K562 (cell line): ENCODE measurements around the gene ZNF441. TPM values are rescaled to one million over a fixed set of nuclear protein-coding genes. Genes with fewer than 3 reads are reported as not detected.
"Not testable (repeated sequence)": the region's sequence is repeated elsewhere in the genome, so short reads cannot be mapped to it uniquely, and the experiment has no call there.

Experiments used
- ATAC-seq: fragments of 200-7000 bp; cut with Tn5 transposase; 3 replicates; pipeline ENCODE4 v1.9.1; 2020; ENCODE audit warnings: moderate library complexity
- BruUV-seq: library from RNA; stranded (reverse); fragments of 400-500 nt; replicated peaks from 2 replicates; lab custom pipeline; 2021; lab: Mats Ljungman, UMichigan
- CTCF ChIA-PET: fragments of 300-600 bp; formaldehyde crosslinking; extraction: SDS; loops from one replicate; lab custom pipeline; 2021; ENCODE audit warnings: low intra/inter-chr PET ratio; lab: Yijun Ruan, JAX
- POLR2A ChIA-PET: fragments of 300-600, 350-650 bp; sonication (Branson Sonifier 250); formaldehyde crosslinking; extraction: SDS; loops from one replicate; lab custom pipeline; 2021; ENCODE audit warnings: antibody characterized with exemption, inconsistent platforms; lab: Yijun Ruan, JAX
- DNase-seq, 4 experiments: peaks; one replicate each; pipeline versions ENCODE4 v3.0.0 to v3.0.0-alpha.2; 2011 to 2018; ENCODE audit warnings: low spot score in 3 of 4, mixed read lengths in 3 of 4; ENCODE audit errors: extremely low read depth in 1 of 4
- FAIRE-seq: peaks from 2 replicates; lab custom pipeline; 2011; peaks lifted over from hg19 to GRCh38; lab: Jason Lieb, UNC
- H2AFZ ChIP-seq: 2 replicates; pipeline ENCODE4 v1.6.0; 2011; ENCODE audit warnings: low read depth, low read length, control low read depth, inconsistent platforms
- H3K27ac ChIP-seq: fragments of 200-600 bp; 3 replicates; pipeline ENCODE4 v1.8.0; 2011; ENCODE audit warnings: low read depth, mild to moderate bottlenecking, control low read depth, inconsistent platforms, low read length, moderate library complexity, mixed read lengths; ENCODE audit errors: extremely low read depth
- H3K27me3 ChIP-seq, 2 experiments: fragments of 300-600 bp in 1 of 2; 2 replicates in 1 of 2; 3 replicates in 1 of 2; pipeline versions ENCODE4 v1.6.0 to v1.8.0; 2011; ENCODE audit warnings: inconsistent platforms in 2 of 2, low read length in 2 of 2, mild to moderate bottlenecking in 1 of 2, mixed read lengths in 1 of 2, moderate library complexity in 1 of 2; ENCODE audit not compliant: control insufficient read depth in 2 of 2, insufficient read depth in 2 of 2
- H3K36me3 ChIP-seq: fragments of 300-600 bp; 3 replicates; pipeline ENCODE4 v1.8.0; 2011; ENCODE audit warnings: mild to moderate bottlenecking, low read length, inconsistent platforms; ENCODE audit not compliant: control insufficient read depth, insufficient read depth
- H3K4me1 ChIP-seq, 2 experiments: fragments of 200-600 bp in 1 of 2; replicated peaks in 1 of 2; 2 replicates in 1 of 2; 3 replicates in 1 of 2; pipeline versions ENCODE4 v1.5.1 to v1.8.0; 2011; ENCODE audit warnings: inconsistent platforms in 2 of 2, low read length in 2 of 2, mild to moderate bottlenecking in 1 of 2, mixed read lengths in 1 of 2, moderate library complexity in 1 of 2; ENCODE audit not compliant: control insufficient read depth in 2 of 2, insufficient read depth in 2 of 2
- H3K4me2 ChIP-seq: 2 replicates; pipeline ENCODE4 v1.6.1; 2011; ENCODE audit warnings: low read length, control low read depth, inconsistent platforms, mixed read lengths; ENCODE audit not compliant: insufficient read depth
- H3K4me3 ChIP-seq: fragments of 200-600 bp; sonication (generic), shearing (Covaris generic); 2 replicates; pipeline ENCODE4 v1.5.1; 2016; ENCODE audit warnings: control low read depth, inconsistent platforms
- H3K79me2 ChIP-seq: fragments of 200-600 bp; 3 replicates; pipeline ENCODE4 v1.8.0; 2011; ENCODE audit warnings: low read length, inconsistent platforms; ENCODE audit not compliant: control insufficient read depth, insufficient read depth
- H3K9ac ChIP-seq, 2 experiments: 2 replicates each; pipeline versions ENCODE4 v1.6.0 to v1.6.1; 2011; ENCODE audit warnings: low read depth in 2 of 2, low read length in 2 of 2, control low read depth in 1 of 2, inconsistent platforms in 1 of 2, mild to moderate bottlenecking in 1 of 2, mixed read lengths in 1 of 2; ENCODE audit not compliant: insufficient read depth in 1 of 2
- H3K9me1 ChIP-seq: one replicate; pipeline ENCODE4 v1.6.0; 2011; ENCODE audit warnings: inconsistent platforms, mild to moderate bottlenecking, low read length, moderate library complexity; ENCODE audit not compliant: control insufficient read depth, insufficient read depth
- H3K9me3 ChIP-seq: replicated peaks from 2 replicates; pipeline ENCODE4 v1.5.1; 2011; ENCODE audit warnings: low read depth, low read length, inconsistent platforms; ENCODE audit not compliant: control insufficient read depth, insufficient read depth
- H4K20me1 ChIP-seq: replicated peaks from 2 replicates; pipeline ENCODE4 v1.6.1; 2011; ENCODE audit warnings: low read length, inconsistent platforms, mixed read lengths; ENCODE audit not compliant: control insufficient read depth, insufficient read depth
- SMAD4 ChIP-seq: fragments of 250-450 bp; sonication (Bioruptor Pico); conservative IDR thresholded peaks from 2 replicates; pipeline ENCODE4 v1.8.0; 2021; ENCODE audit warnings: inconsistent platforms, mild to moderate bottlenecking, moderate library complexity
- ZC3H11A ChIP-seq: IDR thresholded peaks from 2 replicates; pipeline ENCODE4 v1.6.1; 2012; ENCODE audit warnings: low read depth, low read length, improper control_type of control experiment
- WGBS: fragments of 100-300 bp; shearing (Covaris generic); methylation state at CpG from one replicate; pipeline ENCODE4 v1.1.6; 2016; ENCODE audit warnings: low coverage, mixed read lengths; ENCODE audit not compliant: insufficient coverage; ENCODE audit errors: missing lambda C conversion rate; 5-methylcytosine and 5-hydroxymethylcytosine counted together
- in situ Hi-C: fragments of 300-500 bp; cut with MboI; formaldehyde crosslinking; loops from 4 replicates; pipeline ENCODE4 v1.15.0; 2018; ENCODE audit warnings: inconsistent platforms, mixed read lengths
- intact Hi-C: fragments of 100-400 bp; cut with micrococcal nuclease; formaldehyde crosslinking; loops from 2 replicates; pipeline ENCODE4 v1.14.2; 2022
- polyA plus RNA-seq, 8 experiments: library from polyadenylated mRNA; depleted of rRNA in 4 of 8; stranded (reverse) in 5 of 8; unstranded in 3 of 8; fragments of >200 nt; fragmentation: Nextera tagmentation in 2 of 8; fragmentation: Illumina TruSeq in 1 of 8; extraction: Ambion mirVana in 2 of 8; extraction: Trizol in 1 of 8; gene quantifications; 2 replicates each; pipeline versions ENCODE4 v1.2.1 to v1.2.3, GENCODE V29; 2011 to 2014; ENCODE audit warnings: inconsistent platforms in 1 of 8, missing spikeins in 1 of 8
- total RNA-seq, 7 experiments: library from RNA; depleted of rRNA in 6 of 7; stranded (reverse); fragments of >200 nt in 6 of 7; fragmentation: Illumina TruSeq in 2 of 7; extraction: Trizol in 2 of 7; gene quantifications; 2 replicates each; pipeline versions ENCODE4 v1.2.1 to v1.2.3, GENCODE V29; 2011 to 2021; ENCODE audit warnings: low replicate concordance in 1 of 7
- TF ChIP-seq, protein P1 (sequence below): IDR thresholded peaks from 3 replicates; pipeline ENCODE4 v1.6.1; 2011; ENCODE audit warnings: borderline replicate concordance, mild to moderate bottlenecking; ENCODE audit not compliant: insufficient read length, insufficient read depth

The ZNF441 gene
- total and polyA plus RNA-seq, 9 of the 15 experiments (the other 6 are each of a cell fraction or from before 2014, with no cell fraction given) = 1.9 to 14.0 (median 7.8) TPM

DNA sequence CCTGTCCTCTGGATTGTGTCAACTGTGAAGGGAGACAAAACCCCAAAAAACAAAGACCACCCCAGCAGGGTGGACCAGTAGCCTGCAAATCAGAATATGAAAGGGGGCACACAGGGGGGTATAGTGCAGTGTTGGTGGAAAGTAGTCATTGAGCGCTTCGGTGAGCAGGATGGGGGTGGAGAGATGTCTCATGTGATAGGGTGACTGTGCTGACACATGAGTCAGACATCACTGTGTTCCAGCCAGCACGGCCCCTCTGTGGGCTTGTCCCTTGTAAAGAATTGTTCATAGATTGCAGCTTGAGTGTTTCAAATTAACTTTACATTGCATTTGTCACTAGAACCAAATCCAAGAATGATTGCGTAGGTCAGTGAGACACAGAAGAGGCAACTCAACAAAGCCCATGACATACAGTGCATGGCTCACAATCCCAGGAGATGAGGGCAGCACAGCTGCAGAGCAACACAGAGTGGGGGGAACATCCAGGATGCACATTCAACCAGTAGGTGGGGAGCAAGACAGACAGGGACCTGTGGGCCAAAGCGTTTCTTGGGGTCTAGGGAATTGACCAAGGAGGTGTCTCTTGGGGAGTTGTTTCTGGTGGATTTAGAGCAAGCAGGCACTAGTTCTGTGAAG is 54.8 kb downstream of the ZNF441 start (continued):
- TF ChIP-seq, protein P1, sequence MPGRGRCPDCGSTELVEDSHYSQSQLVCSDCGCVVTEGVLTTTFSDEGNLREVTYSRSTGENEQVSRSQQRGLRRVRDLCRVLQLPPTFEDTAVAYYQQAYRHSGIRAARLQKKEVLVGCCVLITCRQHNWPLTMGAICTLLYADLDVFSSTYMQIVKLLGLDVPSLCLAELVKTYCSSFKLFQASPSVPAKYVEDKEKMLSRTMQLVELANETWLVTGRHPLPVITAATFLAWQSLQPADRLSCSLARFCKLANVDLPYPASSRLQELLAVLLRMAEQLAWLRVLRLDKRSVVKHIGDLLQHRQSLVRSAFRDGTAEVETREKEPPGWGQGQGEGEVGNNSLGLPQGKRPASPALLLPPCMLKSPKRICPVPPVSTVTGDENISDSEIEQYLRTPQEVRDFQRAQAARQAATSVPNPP = no peak
- TF ChIP-seq ZC3H11A = no peak
- TF ChIP-seq SMAD4 (CRISPR knock-in tag) = 0 out of 2 replicates have a peak, but pooled peaks have one; percentile 23

DNA sequence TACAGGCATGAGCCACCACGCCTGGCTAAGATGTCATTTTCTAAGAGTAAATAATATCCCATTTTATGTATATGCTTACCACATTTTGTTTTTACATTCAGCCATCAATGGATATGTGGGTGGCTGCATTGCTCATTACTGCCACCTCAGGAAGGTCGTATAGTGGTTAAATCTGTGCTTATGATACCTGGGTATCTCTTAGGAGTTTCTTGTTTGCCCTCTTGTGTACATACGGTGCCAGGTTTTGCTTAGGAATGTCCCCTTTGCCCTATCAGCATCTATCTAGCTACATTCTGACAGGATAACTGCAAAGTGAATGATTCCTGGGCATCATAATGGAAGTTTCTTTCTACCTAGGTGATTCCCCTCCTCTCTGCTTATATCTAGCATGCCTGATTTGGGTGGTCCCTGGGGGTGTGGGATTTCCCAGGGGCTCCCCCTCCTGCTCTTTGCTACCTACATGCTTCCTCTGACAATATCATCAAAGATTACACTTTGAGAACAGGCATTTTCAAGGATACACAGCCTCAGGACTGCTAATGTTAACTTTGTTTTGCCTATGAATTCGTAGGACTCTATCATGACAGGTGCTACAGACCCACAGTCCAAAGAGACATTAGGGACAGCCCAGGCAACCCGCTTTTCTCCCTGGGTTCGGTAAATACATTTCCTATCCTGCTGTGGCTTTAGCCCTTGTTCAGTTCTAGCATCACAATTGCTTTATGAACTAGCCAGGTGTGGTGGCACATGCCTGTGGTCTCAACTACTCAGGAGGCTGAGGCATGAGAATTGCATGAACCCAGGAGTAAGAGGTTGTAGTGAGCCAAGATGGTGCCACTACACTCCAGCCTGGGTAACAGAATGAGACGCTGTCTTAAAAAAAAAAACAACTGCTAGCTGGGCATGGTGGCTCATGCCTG is 62.4 kb downstream of the ZNF441 start:
- Histone ChIP-seq H3K9me3 (peaks cover 43% of the 10 kb centered on the region), H3K79me2 (peaks cover 26% of the 10 kb centered on the region), H3K36me3 (peaks cover 83% of the 10 kb centered on the region)
- H3K4me3 ChIP-seq, H3K9ac ChIP-seq, H3K27ac ChIP-seq, FAIRE-seq, DNase-seq, ATAC-seq, CTCF ChIA-PET, H3K4me2 ChIP-seq, H3K27me3 ChIP-seq, BruUV-seq, H2AFZ ChIP-seq, H3K9me1 ChIP-seq, in situ Hi-C loops, H3K4me1 ChIP-seq, intact Hi-C loops, H4K20me1 ChIP-seq: not testable (repeated sequence)
- POLR2A ChIA-PET = interaction anchor here (0.6 kb wide), 1 partner anchor 66 kb away, joined by 3 read pairs; no protein-coding TSS in a partner anchor
- WGBS = 98% methylated on average over 7 of the region's 7 CpGs
